Measurements from ENCODE around the gene PIK3R1.
"Not testable (repeated sequence)": the region's sequence is repeated elsewhere in the genome, so short reads cannot be mapped to it uniquely, and the experiment has no call there.

The PIK3R1 gene

GRCh38 chr5:68193481-68194036 lies 22.0 kb upstream of the PIK3R1 start:
- DNase-seq (ENCODE audit: low read depth in 2 of 2), result no peak

DNA sequence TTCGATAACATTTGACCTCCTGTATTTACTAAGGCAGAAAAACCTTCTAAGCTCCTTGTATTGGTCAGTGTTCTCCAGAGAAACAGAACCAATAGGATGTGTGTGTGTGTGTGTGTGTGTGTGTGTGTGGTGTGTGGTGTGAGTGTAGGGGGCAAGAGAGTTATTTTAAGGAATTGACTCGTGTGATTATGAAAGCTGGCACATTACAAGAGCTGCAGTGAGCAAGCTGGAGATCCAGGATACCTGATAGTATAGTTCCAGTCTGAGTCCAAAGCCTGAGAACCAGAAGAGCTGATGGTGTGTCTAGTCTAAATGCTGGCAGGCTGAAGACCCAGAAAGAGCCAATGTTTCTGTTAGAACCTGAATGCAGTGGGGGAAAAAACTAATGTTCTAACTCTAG lies 21.2 kb upstream of the PIK3R1 start:
- DNase-seq (ENCODE audit: low read depth in 2 of 2), result no peak

GRCh38 chr5:68195137-68195536 lies 20.4 kb upstream of the PIK3R1 start:
- DNase-seq (ENCODE audit: low read depth in 2 of 2), result no peak

DNA sequence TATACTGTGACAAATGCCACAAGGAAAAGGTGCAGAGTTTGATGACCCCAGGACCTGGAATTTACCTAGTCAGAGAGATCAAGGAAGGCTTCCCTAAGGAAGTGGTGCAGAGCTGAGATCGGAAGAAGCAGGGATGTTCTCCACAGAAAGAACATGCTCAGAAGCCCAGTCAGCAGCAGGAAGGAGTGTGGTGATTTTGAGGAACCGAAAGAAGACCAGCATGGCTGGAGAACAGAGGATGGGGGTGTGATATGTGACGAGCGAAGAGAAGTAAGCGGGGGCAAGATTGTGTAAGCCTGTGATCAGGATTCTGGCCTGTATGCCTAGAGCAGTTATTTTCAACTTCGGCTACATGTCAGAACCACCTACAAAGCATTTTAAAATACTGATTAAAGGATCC lies 18.7 kb upstream of the PIK3R1 start:
- no peak for DNase-seq (ENCODE audit: low read depth in 2 of 2)

GRCh38 chr5:68200288-68200687 lies 15.3 kb upstream of the PIK3R1 start:
- no peak for DNase-seq (ENCODE audit: low read depth in 2 of 2)

- DNase-seq (ENCODE audit: low read depth in 2 of 2), result not testable (repeated sequence)
These were observed 4.9 kb upstream of the PIK3R1 start for GRCh38 chr5:68210654-68211053.

DNA sequence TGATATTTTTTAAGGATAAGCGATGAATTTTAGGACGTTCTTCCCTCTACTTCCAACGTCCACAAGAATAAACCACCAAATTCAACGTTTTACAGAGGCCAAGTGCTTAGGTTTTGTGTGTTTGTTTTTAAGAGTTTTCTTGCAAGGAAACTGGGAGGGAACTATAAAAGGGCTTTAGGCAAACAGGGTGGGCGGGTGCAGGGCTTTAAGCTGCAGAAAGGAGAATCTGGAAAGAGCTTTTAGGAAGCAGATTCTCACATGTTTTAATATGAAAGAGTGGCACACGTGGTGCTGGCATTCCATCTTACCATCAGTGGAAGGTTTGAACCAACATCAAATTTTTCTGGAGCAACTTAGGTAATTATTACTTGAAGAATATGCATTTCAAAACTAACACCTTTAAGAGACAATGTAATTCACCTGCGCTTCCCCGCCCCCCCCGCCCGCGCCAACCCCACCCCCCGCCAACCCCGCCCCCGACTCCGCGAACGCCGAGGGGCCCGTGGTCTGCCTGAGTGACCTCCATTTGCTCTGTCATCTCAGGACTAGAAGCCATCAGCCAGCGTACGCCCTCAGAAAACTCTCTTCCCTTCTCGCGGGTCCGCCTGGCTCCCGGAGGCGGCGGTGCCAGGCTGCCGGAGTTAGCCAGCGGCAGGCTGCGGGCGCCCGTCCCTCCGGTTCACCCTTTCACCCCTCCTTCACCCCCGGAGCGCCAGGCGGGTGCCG lies 911 bp upstream of the PIK3R1 start:
- no peak for DNase-seq (ENCODE audit: low read depth in 2 of 2)

DNA sequence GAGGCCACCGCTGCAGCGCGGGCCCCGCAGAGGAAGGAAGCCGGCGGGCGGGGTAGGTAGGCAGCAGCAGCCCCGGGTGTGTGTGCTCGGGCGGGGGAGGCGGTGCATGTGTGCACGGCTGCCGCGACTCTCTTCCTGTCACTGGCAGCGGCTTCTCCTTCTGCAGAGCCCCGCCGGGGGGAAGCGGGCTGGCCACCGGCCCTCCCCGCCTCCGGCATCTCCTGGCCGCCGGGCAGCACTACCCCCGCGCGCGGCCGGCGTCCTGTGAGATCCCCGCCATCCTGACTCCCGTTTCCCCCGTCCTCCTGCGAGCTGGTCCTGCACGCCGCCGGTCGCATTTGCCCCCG lies 315 bp downstream of the PIK3R1 start:
- DNase-seq (ENCODE audit: low read depth in 2 of 2), result no peak

GRCh38 chr5:68216245-68217046 lies 890 bp downstream of the PIK3R1 start:
- DNase-seq (ENCODE audit: low read depth in 2 of 2), result peak; percentile 44 to 46

- no peak for DNase-seq (ENCODE audit: low read depth in 2 of 2)
These were observed 1.4 kb downstream of the PIK3R1 start for GRCh38 chr5:68217047-68217355.

GRCh38 chr5:68217528-68217927 lies 2.0 kb downstream of the PIK3R1 start:
- no peak for DNase-seq (ENCODE audit: low read depth in 2 of 2)

- no peak for DNase-seq (ENCODE audit: low read depth in 2 of 2)
These were observed 3.7 kb downstream of the PIK3R1 start for GRCh38 chr5:68219161-68219816.

GRCh38 chr5:68220260-68220659 lies 4.7 kb downstream of the PIK3R1 start:
- no peak for DNase-seq (ENCODE audit: low read depth in 2 of 2)

DNA sequence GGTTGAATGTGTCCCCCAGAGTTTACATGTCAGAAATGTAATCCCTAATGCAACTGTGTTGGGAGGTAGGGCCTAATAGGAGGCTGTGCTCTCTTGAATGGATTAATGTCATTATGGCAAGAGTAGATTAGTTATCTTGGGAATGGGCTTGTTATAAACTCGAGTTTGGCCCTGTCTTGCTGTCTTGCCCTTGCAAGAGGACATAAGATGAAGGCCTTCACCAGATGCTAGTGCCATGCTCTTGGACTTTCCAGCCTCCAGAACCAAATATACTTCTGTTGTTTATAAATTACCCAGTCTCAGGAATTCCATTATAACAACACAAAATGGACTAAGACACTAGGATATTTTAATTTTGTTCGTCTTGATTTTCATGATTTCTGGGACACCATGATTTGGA lies 5.4 kb downstream of the PIK3R1 start:
- no peak for DNase-seq (ENCODE audit: low read depth in 2 of 2)

DNA sequence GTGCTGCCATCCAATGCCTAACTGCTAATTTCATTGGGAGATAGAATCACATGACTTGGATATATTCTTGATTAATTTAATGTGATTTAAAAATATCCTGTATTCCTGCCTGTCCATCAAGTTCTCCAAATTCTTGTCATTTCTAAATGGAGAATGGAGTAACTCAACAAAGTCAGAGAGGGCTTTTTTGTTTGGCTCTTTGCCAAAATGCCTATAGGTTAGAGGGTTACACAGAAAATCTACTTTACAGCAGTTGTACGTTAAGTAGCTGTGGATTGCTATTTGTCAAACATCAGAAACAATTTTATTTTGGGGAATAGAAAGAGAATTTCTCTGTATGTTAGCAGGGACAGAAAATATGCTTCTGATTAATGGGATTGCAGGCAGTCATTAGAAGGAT lies 5.9 kb downstream of the PIK3R1 start:
- DNase-seq (ENCODE audit: low read depth in 2 of 2), result no peak

DNA sequence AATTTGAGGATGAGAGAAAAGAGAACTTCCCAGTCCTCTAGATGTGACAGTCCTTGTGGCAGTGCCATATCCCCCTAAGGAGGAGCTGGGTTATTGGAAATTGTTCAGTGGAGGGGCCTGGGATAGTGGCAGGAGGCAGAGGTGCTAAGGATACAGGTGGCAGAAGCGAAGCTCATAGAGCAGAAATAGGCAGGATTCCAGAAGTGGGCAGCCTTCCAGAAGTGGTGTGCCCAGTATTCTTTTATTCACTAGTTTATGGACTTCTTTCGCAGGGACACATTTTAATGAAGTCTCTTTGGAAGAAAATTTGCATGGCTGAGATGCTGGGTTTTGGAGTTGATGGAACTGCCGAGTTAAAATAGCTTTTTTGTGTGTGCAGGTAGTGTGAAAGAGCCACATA lies 6.8 kb downstream of the PIK3R1 start:
- DNase-seq (ENCODE audit: low read depth in 2 of 2), result no peak

GRCh38 chr5:68222824-68223354 lies 7.3 kb downstream of the PIK3R1 start:
- DNase-seq (ENCODE audit: low read depth in 2 of 2), result no peak

- no peak for DNase-seq (ENCODE audit: low read depth in 2 of 2)
These were observed 8.3 kb downstream of the PIK3R1 start for GRCh38 chr5:68223904-68224303.

DNA sequence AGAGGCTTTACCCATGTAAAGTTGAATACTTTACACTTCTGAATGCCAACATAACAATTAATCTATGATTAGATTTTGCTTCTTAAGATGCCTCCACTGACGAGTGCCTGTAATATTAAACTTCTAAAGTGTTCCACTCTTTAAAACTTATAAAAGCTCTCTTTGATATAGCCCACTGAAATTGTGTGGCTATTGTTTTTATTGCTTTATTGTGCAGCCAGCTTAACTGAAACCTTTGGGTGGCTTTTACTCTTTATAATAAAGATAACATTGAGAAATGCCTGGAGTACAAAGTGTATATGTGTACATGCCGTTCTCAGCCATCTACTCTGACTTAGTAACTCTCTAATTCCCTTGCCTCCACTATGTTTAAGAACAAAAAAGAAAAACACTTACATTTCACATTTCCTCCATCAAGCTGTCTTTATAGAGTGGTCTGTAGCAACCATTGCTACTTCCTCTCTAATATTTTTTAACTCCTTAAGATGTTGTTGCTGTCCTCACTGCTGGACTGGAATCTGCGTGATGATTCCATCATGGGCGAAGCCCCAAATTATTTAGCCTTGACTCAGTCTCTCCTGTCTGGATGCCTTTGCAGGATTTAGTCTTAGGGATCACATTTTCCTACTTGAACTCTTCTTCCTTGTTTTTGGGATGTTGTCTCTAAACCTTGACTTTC lies 9.1 kb downstream of the PIK3R1 start:
- DNase-seq (ENCODE audit: low read depth in 2 of 2), result no peak

GRCh38 chr5:68225188-68225910 lies 9.8 kb downstream of the PIK3R1 start:
- DNase-seq (ENCODE audit: low read depth in 2 of 2), result no peak

DNA sequence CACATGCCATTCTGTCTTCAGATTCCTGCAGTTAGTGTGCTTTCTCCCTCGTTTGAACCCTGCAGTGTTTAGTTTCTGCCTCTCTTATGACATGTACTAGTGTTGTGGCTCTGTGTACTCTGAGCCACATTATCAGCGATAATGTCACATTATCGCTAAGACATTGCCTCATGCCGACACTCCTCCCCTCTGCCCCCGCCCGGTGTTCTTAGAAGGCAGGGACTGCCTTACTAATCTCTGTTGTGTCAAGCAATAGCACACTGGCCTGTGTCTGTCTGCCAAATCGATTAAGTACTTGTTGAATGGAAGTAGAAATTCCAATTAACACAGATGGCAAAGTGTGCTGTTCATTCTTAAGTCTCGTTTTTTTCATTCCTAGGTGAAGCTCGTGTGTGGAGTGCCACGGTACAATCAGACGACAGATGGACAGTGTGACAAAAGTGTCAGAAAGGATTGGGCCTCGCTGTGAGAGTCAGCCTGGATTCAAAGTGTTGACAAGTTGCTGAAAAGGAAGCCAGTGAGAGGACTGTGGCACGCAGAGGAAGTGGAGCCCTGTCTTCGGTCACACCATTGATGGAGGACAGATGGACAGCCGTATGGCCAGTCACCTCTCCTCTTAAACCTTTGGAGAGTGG lies 10.5 kb downstream of the PIK3R1 start:
- no peak for DNase-seq (ENCODE audit: low read depth in 2 of 2)
